WTC11 (cell line): ENCODE results near the gene CAV1.

Experiments
- ATF1 ChIP-seq: sonication (generic); formaldehyde crosslinking; IDR thresholded peaks from 2 replicates; pipeline ENCODE4 v1.8.1; 2023; ENCODE audit warnings: mild to moderate bottlenecking, moderate library complexity, missing genetic modification reagents
- CBFB ChIP-seq: sonication (generic); formaldehyde crosslinking; IDR thresholded peaks from 2 replicates; pipeline ENCODE4 v1.8.1; 2022; ENCODE audit warnings: mild to moderate bottlenecking, low read depth, missing genetic modification reagents
- CTCF ChIP-seq: fragments of 200-600 bp; IDR thresholded peaks from 2 replicates; pipeline ENCODE4 v1.8.0; 2022; ENCODE audit warnings: antibody characterized with exemption
- ELF4 ChIP-seq: sonication (generic); formaldehyde crosslinking; IDR thresholded peaks from 2 replicates; pipeline ENCODE4 v1.8.1; 2022; ENCODE audit warnings: low read depth, mild to moderate bottlenecking, moderate library complexity, missing genetic modification reagents
- JUN ChIP-seq: sonication (generic); formaldehyde crosslinking; IDR thresholded peaks from 2 replicates; pipeline ENCODE4 v1.8.0; 2023; ENCODE audit warnings: mild to moderate bottlenecking, missing genetic modification reagents
- MAX ChIP-seq: sonication (generic); formaldehyde crosslinking; IDR thresholded peaks from 2 replicates; pipeline ENCODE4 v1.8.0; 2022; ENCODE audit warnings: mild to moderate bottlenecking, missing genetic modification reagents
- PREB ChIP-seq: sonication (generic); formaldehyde crosslinking; IDR thresholded peaks from 2 replicates; pipeline ENCODE4 v1.8.1; 2022; ENCODE audit warnings: mild to moderate bottlenecking, missing genetic modification reagents, moderate library complexity, borderline replicate concordance
- USF1 ChIP-seq: sonication (generic); formaldehyde crosslinking; IDR thresholded peaks from 2 replicates; pipeline ENCODE4 v1.8.0; 2022; ENCODE audit warnings: mild to moderate bottlenecking, missing genetic modification reagents
- USF2 ChIP-seq: sonication (generic); formaldehyde crosslinking; IDR thresholded peaks from 2 replicates; pipeline ENCODE4 v1.8.1; 2023; ENCODE audit warnings: mild to moderate bottlenecking, missing genetic modification reagents, moderate library complexity
- ZBTB43 ChIP-seq: sonication (generic); formaldehyde crosslinking; IDR thresholded peaks from 2 replicates; pipeline ENCODE4 v1.8.1; 2023; ENCODE audit warnings: mild to moderate bottlenecking, missing genetic modification reagents

- no peak for TF ChIP-seq ATF1 (CRISPR knock-in tag)
- no peak for TF ChIP-seq JUN (CRISPR knock-in tag)
- TF ChIP-seq CTCF: no peak
- no peak for TF ChIP-seq CBFB (CRISPR knock-in tag)
- TF ChIP-seq USF1 (CRISPR knock-in tag): no peak
- TF ChIP-seq MAX (CRISPR knock-in tag): no peak
- no peak for TF ChIP-seq USF2
- TF ChIP-seq ELF4 (CRISPR knock-in tag): no peak
- no peak for TF ChIP-seq ZBTB43 (CRISPR knock-in tag)
- no peak for TF ChIP-seq PREB (CRISPR knock-in tag)
Measured at GRCh38 chr7:116562529-116563121, 37.8 kb downstream of the CAV1 start.
